Lung (tissue), 12 donors: ENCODE measurements around the gene DSTN. TPM values are rescaled to one million over a fixed set of nuclear protein-coding genes. Genes with fewer than 3 reads are reported as not detected.

Experiments
- ATAC-seq: fragments of 200-7000 bp; cut with Tn5 transposase; one replicate; pipeline ENCODE4 v1.9.1; 2020; ENCODE audit warnings: moderate number of reproducible peaks; ENCODE audit not compliant: insufficient read depth, low FRiP score
- DNase-seq, 3 donors: peaks; one replicate each; pipeline ENCODE4 v3.0.0-alpha.2; 2013 to 2017
- H3K27ac ChIP-seq, 2 donors: one replicate each; pipeline ENCODE4 v1.5.1; 2013; ENCODE audit warnings: mild to moderate bottlenecking in 2 of 2, moderate library complexity in 2 of 2, control low read depth in 1 of 2, inconsistent platforms in 1 of 2, low read depth in 1 of 2, low read length in 1 of 2
- H3K27me3 ChIP-seq, 3 donors: one replicate each; pipeline ENCODE4 v1.5.1; 2013; ENCODE audit warnings: low read length in 2 of 3; ENCODE audit not compliant: control insufficient read depth in 3 of 3, insufficient read depth in 3 of 3
- H3K36me3 ChIP-seq, 4 donors: one replicate each; pipeline ENCODE4 v1.5.1; 2013; ENCODE audit warnings: low read length in 4 of 4, mild to moderate bottlenecking in 1 of 4, moderate library complexity in 1 of 4; ENCODE audit not compliant: control insufficient read depth in 4 of 4, insufficient read depth in 4 of 4
- H3K4me1 ChIP-seq, 5 donors: one replicate each; pipeline ENCODE4 v1.5.1; 2013; ENCODE audit warnings: low read length in 5 of 5, mild to moderate bottlenecking in 2 of 5, moderate library complexity in 1 of 5; ENCODE audit not compliant: control insufficient read depth in 5 of 5, insufficient read depth in 5 of 5
- H3K4me3 ChIP-seq: one replicate; pipeline ENCODE4 v1.5.1; 2013; ENCODE audit warnings: mild to moderate bottlenecking, control low read depth, moderate library complexity
- H3K9ac ChIP-seq, 2 donors: one replicate each; pipeline ENCODE4 v1.5.1; 2013; ENCODE audit warnings: low read length in 2 of 2, control low read depth in 1 of 2; ENCODE audit not compliant: insufficient read depth in 1 of 2
- H3K9me3 ChIP-seq, 4 donors: one replicate each; pipeline ENCODE4 v1.5.1; 2013; ENCODE audit warnings: low read length in 3 of 4, mild to moderate bottlenecking in 1 of 4, moderate library complexity in 1 of 4; ENCODE audit not compliant: control insufficient read depth in 4 of 4, insufficient read depth in 3 of 4
- WGBS, 2 donors: extraction: QIAGEN DNeasy Blood & Tissue Kit; methylation state at CpG; one replicate each; pipeline ENCODE4 v1.1.7; 2013; 5-methylcytosine and 5-hydroxymethylcytosine counted together
- polyA plus RNA-seq, 2 donors: library from polyadenylated mRNA; stranded (reverse); fragments of 200-250 nt; gene quantifications; one replicate each; pipeline ENCODE4 v1.2.1, GENCODE V29; 2013
- total RNA-seq, 2 donors: library from RNA; depleted of rRNA in 1 of 2; stranded (reverse); fragments of >200 nt in 1 of 2; gene quantifications; one replicate each; pipeline ENCODE4 v1.2.1, GENCODE V29; 2014 to 2021
- TF ChIP-seq, protein P1 (sequence below): IDR thresholded peaks from 2 replicates; pipeline ENCODE4 v1.5.1; 2012; ENCODE audit warnings: mild to moderate bottlenecking; ENCODE audit errors: control extremely low read depth, extremely low read depth
- donor health status: control.
- donor health status: control.
- donor health status: Bipolar disorder and iron deficiency.
- donor health status: healthy.
- donor health status: DM: yes; HTN: yes; CAD: no.

The DSTN gene
- total and polyA plus RNA-seq, 4 donors: 313 to 532 (median 380) TPM

DNA sequence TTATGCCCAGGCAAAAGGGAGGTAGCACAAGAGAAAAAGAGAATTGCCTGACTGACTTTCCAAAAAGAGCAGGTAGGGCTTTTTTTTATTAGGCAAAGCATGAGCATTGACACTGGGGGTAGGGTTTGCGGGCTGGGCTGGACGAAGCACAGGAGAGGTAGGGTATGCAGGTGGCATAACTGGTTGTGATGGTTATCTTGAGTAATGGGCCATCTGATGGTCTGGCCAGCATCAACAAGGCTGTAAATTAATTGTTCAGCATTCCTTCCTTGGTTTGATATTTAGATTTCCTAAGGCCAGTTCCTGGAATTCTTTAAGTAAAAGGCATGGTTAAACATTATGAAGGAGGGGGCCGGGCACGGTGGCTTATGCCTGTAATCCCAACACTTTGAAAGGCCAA, 24.7 kb upstream of the DSTN start:
- Histone ChIP-seq H3K9me3 (no peaks in the 10 kb centered on the region), H3K27me3 (no peaks in the 10 kb centered on the region), H3K4me1 (peaks cover 0 to 36% (median 9%) of the 10 kb centered on the region in 5 donors), H3K4me3 (no peak overlapping the region), H3K9ac (no peak overlapping the region), H3K36me3 (no peaks in the 10 kb centered on the region), H3K27ac (no peak overlapping the region)
- WGBS, 2 donors: 56 to 78% methylated on average over 4 of the region's 4 CpGs
- no peak for DNase-seq
- ATAC-seq: no peak
- TF ChIP-seq, protein P1, sequence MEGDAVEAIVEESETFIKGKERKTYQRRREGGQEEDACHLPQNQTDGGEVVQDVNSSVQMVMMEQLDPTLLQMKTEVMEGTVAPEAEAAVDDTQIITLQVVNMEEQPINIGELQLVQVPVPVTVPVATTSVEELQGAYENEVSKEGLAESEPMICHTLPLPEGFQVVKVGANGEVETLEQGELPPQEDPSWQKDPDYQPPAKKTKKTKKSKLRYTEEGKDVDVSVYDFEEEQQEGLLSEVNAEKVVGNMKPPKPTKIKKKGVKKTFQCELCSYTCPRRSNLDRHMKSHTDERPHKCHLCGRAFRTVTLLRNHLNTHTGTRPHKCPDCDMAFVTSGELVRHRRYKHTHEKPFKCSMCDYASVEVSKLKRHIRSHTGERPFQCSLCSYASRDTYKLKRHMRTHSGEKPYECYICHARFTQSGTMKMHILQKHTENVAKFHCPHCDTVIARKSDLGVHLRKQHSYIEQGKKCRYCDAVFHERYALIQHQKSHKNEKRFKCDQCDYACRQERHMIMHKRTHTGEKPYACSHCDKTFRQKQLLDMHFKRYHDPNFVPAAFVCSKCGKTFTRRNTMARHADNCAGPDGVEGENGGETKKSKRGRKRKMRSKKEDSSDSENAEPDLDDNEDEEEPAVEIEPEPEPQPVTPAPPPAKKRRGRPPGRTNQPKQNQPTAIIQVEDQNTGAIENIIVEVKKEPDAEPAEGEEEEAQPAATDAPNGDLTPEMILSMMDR: no peak

DNA sequence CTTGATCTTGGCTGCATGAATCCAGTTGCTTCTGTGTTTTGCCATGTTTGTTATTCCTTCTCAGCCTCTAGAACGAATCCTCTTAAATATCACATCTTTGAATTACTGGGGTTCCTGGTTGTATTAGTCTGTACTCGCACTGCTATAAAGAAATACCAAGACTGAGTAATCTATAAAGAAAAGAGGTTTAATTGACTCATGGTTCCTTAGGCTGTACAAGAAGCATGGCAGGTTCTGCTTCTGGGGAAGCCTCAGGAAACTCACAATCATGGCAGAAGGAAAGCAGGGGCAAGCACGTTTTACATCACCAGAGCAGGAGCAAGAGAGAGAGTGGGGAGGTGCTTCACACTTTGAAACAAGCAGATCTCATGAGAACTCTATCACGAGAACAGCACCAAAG, 20.7 kb upstream of the DSTN start:
- H3K9ac ChIP-seq: no peak overlapping the region
- TF ChIP-seq, protein P1: no peak
- 80 to 91% methylated on average over 4 of the region's 4 CpGs for WGBS, 2 donors
- no peak overlapping the region for H3K4me3 ChIP-seq
- ATAC-seq (no peak), DNase-seq (no peak)
- no peaks in the 10 kb centered on the region for H3K27me3 ChIP-seq
- no peaks in the 10 kb centered on the region for H3K36me3 ChIP-seq
- peaks cover 0 to 8% (median 1%) of the 10 kb centered on the region in 5 donors for H3K4me1 ChIP-seq
- H3K9me3 ChIP-seq: no peaks in the 10 kb centered on the region
- no peak overlapping the region for H3K27ac ChIP-seq

DNA sequence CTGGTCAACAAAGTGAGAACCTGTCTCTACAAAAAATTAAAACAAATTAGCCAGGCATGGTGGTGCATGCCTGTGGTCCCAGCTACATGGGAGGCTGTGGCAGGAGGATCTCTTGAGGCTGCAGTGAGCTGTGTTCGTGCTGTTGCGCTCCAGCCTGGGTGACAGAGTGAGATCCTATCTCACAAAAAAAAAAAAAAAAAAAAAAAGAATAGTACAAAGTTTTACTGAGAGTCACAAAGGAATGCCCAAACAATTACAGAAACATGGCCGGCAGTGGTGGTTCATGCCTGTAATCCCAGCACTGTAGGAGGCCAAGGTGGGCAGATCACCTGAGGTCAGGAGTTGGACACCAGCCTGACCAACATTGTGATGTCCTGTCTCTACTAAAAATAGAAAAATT, 14.8 kb upstream of the DSTN start:
- no peak overlapping the region for H3K9ac ChIP-seq
- no peak for ATAC-seq
- no peaks in the 10 kb centered on the region for H3K27me3 ChIP-seq
- H3K27ac ChIP-seq: no peak overlapping the region
- H3K4me3 ChIP-seq: no peak overlapping the region
- DNase-seq: no peak
- TF ChIP-seq, protein P1: no peak
- peaks cover 3 to 8% (median 8%) of the 10 kb centered on the region in 5 donors for H3K4me1 ChIP-seq
- WGBS, 2 donors: 95 to 97% methylated on average over 3 of the region's 3 CpGs
- no peaks in the 10 kb centered on the region for H3K36me3 ChIP-seq
- H3K9me3 ChIP-seq: no peaks in the 10 kb centered on the region
